ENCODE measurements around the gene CHRND. TPM values are rescaled to one million over a fixed set of nuclear protein-coding genes. Genes with fewer than 3 reads are reported as not detected.

The CHRND gene
- total and polyA plus RNA-seq, 2 experiments from 2014 or later: not detected

DNA sequence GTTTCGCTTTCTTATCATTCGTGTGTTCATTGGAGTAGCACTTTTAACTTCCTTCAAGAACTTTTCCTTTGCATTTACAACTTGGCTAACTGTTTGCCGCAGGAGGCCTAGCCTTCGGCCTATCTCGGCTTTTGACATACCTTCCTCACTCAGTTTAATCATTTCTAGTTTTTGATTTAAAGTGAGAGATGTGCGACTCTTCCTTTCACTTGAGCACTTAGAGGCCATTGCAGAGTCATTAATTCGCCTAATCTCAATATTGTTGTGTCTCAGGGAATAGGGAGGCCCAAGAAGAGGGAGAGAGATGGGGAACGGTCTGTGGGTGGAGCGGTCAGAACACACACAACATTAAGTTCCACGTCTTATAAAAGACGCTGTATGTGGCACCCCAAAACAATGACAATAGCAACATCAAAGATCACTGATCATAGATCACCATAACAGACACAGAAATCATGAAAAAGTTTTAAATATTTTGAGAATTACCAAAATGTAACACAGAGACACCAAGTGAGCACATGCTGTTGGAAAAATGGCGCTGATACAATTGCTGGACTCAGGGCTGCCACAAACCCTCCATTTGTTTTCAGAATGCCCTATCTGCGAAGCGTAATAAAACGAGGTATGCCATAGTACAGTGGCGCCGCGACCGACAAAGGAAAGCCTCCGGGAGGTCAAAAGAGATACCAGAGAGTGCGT is 23.8 kb downstream of the CHRND start:
- H3K79me2 ChIP-seq: peaks cover 74% of the 10 kb centered on the region

DNA sequence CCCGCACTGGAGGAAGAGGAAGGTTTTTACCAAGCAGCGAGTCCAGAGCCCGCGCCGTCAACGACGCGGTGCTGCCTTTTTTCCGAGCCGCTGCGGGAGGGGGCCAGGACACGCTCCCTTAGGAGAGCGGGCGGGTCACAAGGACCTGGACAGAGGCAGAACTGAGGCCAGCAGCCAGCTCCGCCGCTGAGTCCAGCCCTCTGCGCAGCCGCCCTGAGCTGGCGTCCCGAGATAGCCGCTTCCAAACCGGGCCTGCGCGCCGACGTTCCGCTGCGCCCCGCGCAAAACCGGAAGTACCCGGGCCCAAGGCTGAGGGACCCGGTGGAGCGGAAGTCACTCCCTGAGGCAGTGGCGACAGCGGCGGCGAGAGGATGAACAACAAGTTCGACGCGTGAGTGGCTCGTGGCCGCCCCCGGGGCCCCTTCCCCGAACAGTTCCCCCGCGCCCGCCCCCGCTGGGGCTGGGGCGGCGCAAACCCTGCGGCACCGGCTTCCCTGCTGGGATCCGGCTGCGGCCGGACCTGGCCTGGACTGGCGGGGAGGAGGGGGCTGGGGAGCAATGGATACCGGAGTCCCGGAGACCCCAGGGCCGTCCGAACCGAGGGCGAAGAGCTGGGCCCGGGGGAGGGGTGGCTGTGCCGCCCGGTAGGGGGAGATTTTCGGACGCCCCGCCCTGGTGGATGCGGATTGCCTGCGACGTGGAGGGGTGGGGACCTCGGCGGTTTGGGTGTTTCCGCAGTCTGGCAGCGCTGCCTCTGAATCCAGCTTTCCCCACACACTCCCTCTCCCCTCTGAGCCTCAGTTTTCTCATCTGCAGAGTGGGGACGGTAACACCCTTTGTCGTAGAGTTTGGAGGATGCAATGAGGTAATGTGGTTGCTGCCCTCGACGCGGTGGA is 24.6 kb downstream of the CHRND start, which contains the start of the genes EIF4E2 and TIGD1:
EIF4E2 (plus strand) TSS at position 336 of the 896 bp plus-strand sequence; CDS start at position 372, 36 bp downstream.
TIGD1 (minus strand) TSS at position 204 of the 896 bp plus-strand sequence. CDS start 675 bp downstream, outside the sequence.
- peak within 1 kb of the TSS; percentile 95 for H3K27ac ChIP-seq
- H4K20me1 ChIP-seq (ENCODE audit: insufficient read depth, poor library complexity, severe bottlenecking): peaks cover 22% of the 10 kb centered on the region
- no peaks in the 10 kb centered on the region for H3K36me3 ChIP-seq (replicated peaks; ENCODE audit: insufficient read depth, low read depth)
- H2AFZ ChIP-seq: peak within 1 kb of the TSS; percentile 86
- peak; percentile 97 for DNase-seq (ENCODE audit: low spot score)
- TF ChIP-seq EZH2phosphoT487 (IDR thresholded peaks at IDR 0.05; ENCODE audit: low read depth, severe bottlenecking, unreplicated experiment) (no peak), EZH2 (IDR thresholded peaks at IDR 0.05; ENCODE audit: borderline replicate concordance) (no peak)
- TF ChIP-seq, protein P1, sequence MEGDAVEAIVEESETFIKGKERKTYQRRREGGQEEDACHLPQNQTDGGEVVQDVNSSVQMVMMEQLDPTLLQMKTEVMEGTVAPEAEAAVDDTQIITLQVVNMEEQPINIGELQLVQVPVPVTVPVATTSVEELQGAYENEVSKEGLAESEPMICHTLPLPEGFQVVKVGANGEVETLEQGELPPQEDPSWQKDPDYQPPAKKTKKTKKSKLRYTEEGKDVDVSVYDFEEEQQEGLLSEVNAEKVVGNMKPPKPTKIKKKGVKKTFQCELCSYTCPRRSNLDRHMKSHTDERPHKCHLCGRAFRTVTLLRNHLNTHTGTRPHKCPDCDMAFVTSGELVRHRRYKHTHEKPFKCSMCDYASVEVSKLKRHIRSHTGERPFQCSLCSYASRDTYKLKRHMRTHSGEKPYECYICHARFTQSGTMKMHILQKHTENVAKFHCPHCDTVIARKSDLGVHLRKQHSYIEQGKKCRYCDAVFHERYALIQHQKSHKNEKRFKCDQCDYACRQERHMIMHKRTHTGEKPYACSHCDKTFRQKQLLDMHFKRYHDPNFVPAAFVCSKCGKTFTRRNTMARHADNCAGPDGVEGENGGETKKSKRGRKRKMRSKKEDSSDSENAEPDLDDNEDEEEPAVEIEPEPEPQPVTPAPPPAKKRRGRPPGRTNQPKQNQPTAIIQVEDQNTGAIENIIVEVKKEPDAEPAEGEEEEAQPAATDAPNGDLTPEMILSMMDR (IDR thresholded peaks at IDR 0.05; ENCODE audit: poor library complexity): no peak
- H3K9me3 ChIP-seq (ENCODE audit: low read depth): no peaks in the 10 kb centered on the region
- WGBS (ENCODE audit: low lambda C conversion rate, missing lambda C conversion rate): 2% methylated on average over 51 of the region's 81 CpGs
- peak within 1 kb of the TSS; percentile 51 for H3K4me3 ChIP-seq
- H3K4me1 ChIP-seq (ENCODE audit: insufficient read depth): no peaks in the 10 kb centered on the region
- H3K79me2 ChIP-seq: peaks cover 82% of the 10 kb centered on the region
- H3K9me2 ChIP-seq (replicated peaks; ENCODE audit: insufficient read depth): no peaks in the 10 kb centered on the region
- peak within 1 kb of the TSS; percentile 89 for H3K4me2 ChIP-seq
- H3K27me3 ChIP-seq: no peaks in the 10 kb centered on the region

More for the DNA sequence above, 23.8 kb downstream of the CHRND start:
- Histone ChIP-seq H3K36me3 (replicated peaks; ENCODE audit: insufficient read depth, low read depth) (no peaks in the 10 kb centered on the region), H3K27me3 (no peaks in the 10 kb centered on the region), H3K9me3 (ENCODE audit: low read depth) (no peaks in the 10 kb centered on the region), H4K20me1 (ENCODE audit: insufficient read depth, poor library complexity, severe bottlenecking) (peaks cover 14% of the 10 kb centered on the region), H3K4me1 (ENCODE audit: insufficient read depth) (no peaks in the 10 kb centered on the region), H3K9me2 (replicated peaks; ENCODE audit: insufficient read depth) (no peaks in the 10 kb centered on the region), H3K27ac (peak overlapping the region; percentile 95), H3K4me3 (peak overlapping the region; percentile 51), H3K4me2 (peak overlapping the region; percentile 80), H2AFZ (peak overlapping the region; percentile 86)
- DNase-seq (ENCODE audit: low spot score): no peak
- TF ChIP-seq, protein P1 (IDR thresholded peaks at IDR 0.05; ENCODE audit: poor library complexity): no peak
- TF ChIP-seq EZH2phosphoT487 (IDR thresholded peaks at IDR 0.05; ENCODE audit: low read depth, severe bottlenecking, unreplicated experiment) (no peak), EZH2 (IDR thresholded peaks at IDR 0.05; ENCODE audit: borderline replicate concordance) (no peak)
- 30% methylated on average over 21 of the region's 21 CpGs for WGBS (ENCODE audit: low lambda C conversion rate, missing lambda C conversion rate)

DNA sequence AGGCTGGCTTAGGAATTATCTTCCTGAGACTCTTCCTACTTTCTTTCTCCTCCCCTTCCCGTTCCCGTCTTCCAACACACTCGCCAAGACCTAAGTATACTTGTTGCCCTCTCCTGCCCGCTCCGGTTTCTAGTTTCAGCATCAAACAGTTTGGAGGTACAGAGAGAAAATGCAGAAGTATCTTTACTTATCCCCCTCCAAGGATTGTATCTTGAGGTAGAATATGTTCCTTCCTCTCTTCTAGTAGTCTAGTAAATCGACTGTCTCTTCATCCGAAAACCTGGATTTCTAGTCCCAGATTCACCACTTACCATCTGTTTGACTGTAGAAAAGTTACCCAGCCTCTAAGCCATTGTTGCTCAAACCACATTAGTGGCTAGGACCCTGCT is 25.3 kb downstream of the CHRND start:
- Histone ChIP-seq H3K79me2 (peaks cover 85% of the 10 kb centered on the region), H3K4me3 (peak overlapping the region; percentile 49), H3K27ac (peak overlapping the region; percentile 95), H3K9me2 (replicated peaks; ENCODE audit: insufficient read depth) (no peaks in the 10 kb centered on the region), H2AFZ (peak overlapping the region; percentile 35), H3K4me2 (peak overlapping the region; percentile 89), H3K36me3 (replicated peaks; ENCODE audit: insufficient read depth, low read depth) (no peaks in the 10 kb centered on the region), H4K20me1 (ENCODE audit: insufficient read depth, poor library complexity, severe bottlenecking) (peaks cover 23% of the 10 kb centered on the region), H3K4me1 (ENCODE audit: insufficient read depth) (no peaks in the 10 kb centered on the region), H3K27me3 (no peaks in the 10 kb centered on the region), H3K9me3 (ENCODE audit: low read depth) (no peaks in the 10 kb centered on the region)
- TF ChIP-seq EZH2phosphoT487 (IDR thresholded peaks at IDR 0.05; ENCODE audit: low read depth, severe bottlenecking, unreplicated experiment) (no peak), EZH2 (IDR thresholded peaks at IDR 0.05; ENCODE audit: borderline replicate concordance) (no peak)
- TF ChIP-seq, protein P1 (IDR thresholded peaks at IDR 0.05; ENCODE audit: poor library complexity): no peak
- 18% methylated on average over 7 of the region's 7 CpGs for WGBS (ENCODE audit: low lambda C conversion rate, missing lambda C conversion rate)
- DNase-seq (ENCODE audit: low spot score): no peak
